NT2/D1 (cell line): Measurements from ENCODE around the gene SFXN2.

Source experiments
- SUZ12 ChIP-seq: IDR thresholded peaks from 2 replicates; pipeline ENCODE4 v1.6.1; 2011; ENCODE audit not compliant: insufficient read length, insufficient read depth; ENCODE audit errors: extremely low read depth
- YY1 ChIP-seq: IDR thresholded peaks from 2 replicates; pipeline ENCODE4 v1.6.1; 2011; ENCODE audit not compliant: insufficient read length, insufficient read depth
- ZNF274 ChIP-seq: IDR thresholded peaks from 2 replicates; pipeline ENCODE4 v1.6.1; 2011; ENCODE audit warnings: mild to moderate bottlenecking, low read depth, low read length

GRCh38 chr10:102770108-102770482, 55.7 kb downstream of the SFXN2 start:
- TF ChIP-seq ZNF274 (no peak), YY1 (no peak), SUZ12 (no peak)
